IPS DF 6.9 (cell line): ENCODE results near the gene TMEM59.
A peak's percentile ranks its signal among the peaks of the same experiment; 100 is the strongest.
"Not testable (repeated sequence)": the region's sequence is repeated elsewhere in the genome, so short reads cannot be mapped to it uniquely, and the experiment has no call there.

Experiments used
- DNase-seq: peaks from one replicate; pipeline ENCODE4 v3.0.0-alpha.2; 2013; ENCODE audit warnings: low read depth, low spot score
- H3K27ac ChIP-seq: one replicate; pipeline ENCODE4 v1.5.1; 2013; ENCODE audit warnings: low read length, control low read depth
- H3K27me3 ChIP-seq: 2 replicates; pipeline ENCODE4 v1.6.1; 2013; ENCODE audit warnings: mild to moderate bottlenecking, low read length; ENCODE audit not compliant: control insufficient read depth, insufficient read depth
- H3K36me3 ChIP-seq: 2 replicates; pipeline ENCODE4 v1.6.1; 2013; ENCODE audit warnings: low read length; ENCODE audit not compliant: control insufficient read depth, insufficient read depth
- H3K4me1 ChIP-seq: 2 replicates; pipeline ENCODE4 v1.6.1; 2013; ENCODE audit warnings: low read length; ENCODE audit not compliant: control insufficient read depth, insufficient read depth
- H3K4me3 ChIP-seq: 2 replicates; pipeline ENCODE4 v1.5.1; 2013; ENCODE audit warnings: mild to moderate bottlenecking, low read length
- H3K9me3 ChIP-seq: 2 replicates; pipeline ENCODE4 v1.6.1; 2013; ENCODE audit warnings: low read length, inconsistent platforms; ENCODE audit not compliant: control insufficient read depth, insufficient read depth
- WGBS: extraction: QIAGEN DNeasy Blood & Tissue Kit; methylation state at CpG from one replicate; pipeline ENCODE4 v1.1.7; 2013; ENCODE audit warnings: mixed read lengths, missing lambda C conversion rate; ENCODE audit not compliant: insufficient read length, insufficient coverage; 5-methylcytosine and 5-hydroxymethylcytosine counted together

TMEM59 gene

GRCh38 chr1:54003750-54004480 is 49.1 kb downstream of the TMEM59 start:
- not testable (repeated sequence) for H3K36me3 ChIP-seq, H3K4me1 ChIP-seq, DNase-seq, H3K4me3 ChIP-seq, H3K27me3 ChIP-seq, H3K9me3 ChIP-seq, H3K27ac ChIP-seq
- no CpG with 5 or more reads among the region's 19 CpGs for WGBS

GRCh38 chr1:54003249-54003646 is 49.8 kb downstream of the TMEM59 start:
- DNase-seq, result no peak
- Histone ChIP-seq H3K27me3 (no peaks in the 10 kb centered on the region), H3K36me3 (no peaks in the 10 kb centered on the region), H3K9me3 (no peaks in the 10 kb centered on the region), H3K4me1 (no peaks in the 10 kb centered on the region), H3K4me3 (no peak overlapping the region), H3K27ac (no peak overlapping the region)
- no CpG with 5 or more reads among the region's 12 CpGs for WGBS

GRCh38 chr1:54002544-54003248 is 50.3 kb downstream of the TMEM59 start:
- no peaks in the 10 kb centered on the region for H3K4me1 ChIP-seq
- WGBS, result no CpG with 5 or more reads among the region's 9 CpGs
- no peaks in the 10 kb centered on the region for H3K27me3 ChIP-seq
- DNase-seq, result no peak
- no peaks in the 10 kb centered on the region for H3K9me3 ChIP-seq
- H3K27ac ChIP-seq, result no peak overlapping the region
- no peaks in the 10 kb centered on the region for H3K36me3 ChIP-seq
- H3K4me3 ChIP-seq, result no peak overlapping the region

GRCh38 chr1:54001591-54001990 is 51.4 kb downstream of the TMEM59 start:
- Histone ChIP-seq H3K9me3 (no peaks in the 10 kb centered on the region), H3K36me3 (no peaks in the 10 kb centered on the region), H3K27me3 (no peaks in the 10 kb centered on the region), H3K27ac (no peak overlapping the region), H3K4me1 (no peaks in the 10 kb centered on the region), H3K4me3 (no peak overlapping the region)
- WGBS, result no CpG with 5 or more reads among the region's 3 CpGs
- DNase-seq, result no peak

- Histone ChIP-seq H3K27ac (no peak overlapping the region), H3K36me3 (no peaks in the 10 kb centered on the region), H3K9me3 (no peaks in the 10 kb centered on the region), H3K4me3 (no peak overlapping the region), H3K4me1 (no peaks in the 10 kb centered on the region), H3K27me3 (no peaks in the 10 kb centered on the region)
- no peak for DNase-seq
These were observed 53.1 kb downstream of the TMEM59 start for GRCh38 chr1:53999920-54000319.

GRCh38 chr1:53998223-53998622 is 54.8 kb downstream of the TMEM59 start:
- DNase-seq, result no peak
- Histone ChIP-seq H3K4me1 (no peaks in the 10 kb centered on the region), H3K36me3 (no peaks in the 10 kb centered on the region), H3K27me3 (no peaks in the 10 kb centered on the region), H3K4me3 (no peak overlapping the region), H3K27ac (no peak overlapping the region), H3K9me3 (no peaks in the 10 kb centered on the region)
- WGBS, result no CpG with 5 or more reads among the region's 1 CpG

GRCh38 chr1:53995683-53996082 is 57.3 kb downstream of the TMEM59 start:
- Histone ChIP-seq H3K27me3 (no peaks in the 10 kb centered on the region), H3K4me3 (no peak overlapping the region), H3K36me3 (no peaks in the 10 kb centered on the region), H3K4me1 (no peaks in the 10 kb centered on the region), H3K27ac (no peak overlapping the region), H3K9me3 (no peaks in the 10 kb centered on the region)
- WGBS, result no CpG with 5 or more reads among the region's 1 CpG
- DNase-seq, result no peak

- not testable (repeated sequence) for H3K9me3 ChIP-seq
- no CpG with 5 or more reads among the region's 2 CpGs for WGBS
These were observed 58.5 kb downstream of the TMEM59 start for GRCh38 chr1:53994516-53994915.

GRCh38 chr1:53992085-53992874 is 60.7 kb downstream of the TMEM59 start:
- H3K4me1 ChIP-seq, result no peaks in the 10 kb centered on the region
- peak; percentile 35 for DNase-seq
- WGBS, result no CpG with 5 or more reads among the region's 4 CpGs
- no peak overlapping the region for H3K4me3 ChIP-seq
- H3K36me3 ChIP-seq, result no peaks in the 10 kb centered on the region
- no peak overlapping the region for H3K27ac ChIP-seq
- H3K9me3 ChIP-seq, result no peaks in the 10 kb centered on the region
- no peaks in the 10 kb centered on the region for H3K27me3 ChIP-seq

More at GRCh38 chr1:53994516-53994915, 58.5 kb downstream of the TMEM59 start:
- not testable (repeated sequence) for DNase-seq, H3K4me1 ChIP-seq, H3K36me3 ChIP-seq, H3K27me3 ChIP-seq, H3K27ac ChIP-seq, H3K4me3 ChIP-seq

GRCh38 chr1:53987880-53988279 is 65.1 kb downstream of the TMEM59 start:
- no CpG with 5 or more reads among the region's 2 CpGs for WGBS
- H3K36me3 ChIP-seq, result no peaks in the 10 kb centered on the region
- H3K4me3 ChIP-seq, result no peak overlapping the region
- DNase-seq, result no peak
- no peaks in the 10 kb centered on the region for H3K4me1 ChIP-seq
- H3K27ac ChIP-seq, result no peak overlapping the region
- no peaks in the 10 kb centered on the region for H3K9me3 ChIP-seq
- no peaks in the 10 kb centered on the region for H3K27me3 ChIP-seq
